ENCODE data around the gene PRADC1.

DNA sequence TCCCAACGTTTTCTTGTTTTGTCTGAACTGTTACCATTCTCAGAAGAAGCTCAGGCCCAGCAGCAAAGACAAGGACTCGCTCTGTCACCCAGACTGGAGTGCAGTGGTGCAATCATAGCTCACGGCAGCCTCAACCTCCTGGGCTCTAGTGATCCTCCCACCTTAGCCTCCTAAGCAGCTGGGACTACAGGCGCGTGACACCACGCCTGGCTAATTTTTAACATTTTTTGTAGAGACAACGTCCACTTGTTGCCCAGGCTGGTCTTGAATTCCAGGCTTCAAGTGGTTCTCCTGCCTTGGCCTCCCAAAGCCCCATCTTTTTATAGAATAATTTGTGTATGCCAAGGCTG, 21.0 kb downstream of the PRADC1 start:
- TF ChIP-seq POLR2A (IDR thresholded peaks at IDR 0.05): no peak
- TF ChIP-seq, protein P1, sequence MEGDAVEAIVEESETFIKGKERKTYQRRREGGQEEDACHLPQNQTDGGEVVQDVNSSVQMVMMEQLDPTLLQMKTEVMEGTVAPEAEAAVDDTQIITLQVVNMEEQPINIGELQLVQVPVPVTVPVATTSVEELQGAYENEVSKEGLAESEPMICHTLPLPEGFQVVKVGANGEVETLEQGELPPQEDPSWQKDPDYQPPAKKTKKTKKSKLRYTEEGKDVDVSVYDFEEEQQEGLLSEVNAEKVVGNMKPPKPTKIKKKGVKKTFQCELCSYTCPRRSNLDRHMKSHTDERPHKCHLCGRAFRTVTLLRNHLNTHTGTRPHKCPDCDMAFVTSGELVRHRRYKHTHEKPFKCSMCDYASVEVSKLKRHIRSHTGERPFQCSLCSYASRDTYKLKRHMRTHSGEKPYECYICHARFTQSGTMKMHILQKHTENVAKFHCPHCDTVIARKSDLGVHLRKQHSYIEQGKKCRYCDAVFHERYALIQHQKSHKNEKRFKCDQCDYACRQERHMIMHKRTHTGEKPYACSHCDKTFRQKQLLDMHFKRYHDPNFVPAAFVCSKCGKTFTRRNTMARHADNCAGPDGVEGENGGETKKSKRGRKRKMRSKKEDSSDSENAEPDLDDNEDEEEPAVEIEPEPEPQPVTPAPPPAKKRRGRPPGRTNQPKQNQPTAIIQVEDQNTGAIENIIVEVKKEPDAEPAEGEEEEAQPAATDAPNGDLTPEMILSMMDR (IDR thresholded peaks at IDR 0.05): no peak

Data from thyroid gland (tissue), 4 donors.